Right renal cortex interstitium (tissue), 3 donors: ENCODE results near the gene CPSF4L. TPM values are rescaled to one million over a fixed set of nuclear protein-coding genes. Genes with fewer than 3 reads are reported as not detected.
"Not testable (repeated sequence)": the region's sequence is repeated elsewhere in the genome, so short reads cannot be mapped to it uniquely, and the experiment has no call there.

Experiments
- DNase-seq, 3 donors: peaks; one replicate each; pipeline ENCODE4 v3.0.0-alpha.2; 2013; ENCODE audit warnings: low read depth in 3 of 3, low spot score in 2 of 3
- polyA plus RNA-seq, 3 donors: library from polyadenylated mRNA; unstranded; fragments of 120-200 nt; gene quantifications; one replicate each; pipeline ENCODE4 v1.2.1, GENCODE V29; 2013; ENCODE audit not compliant: insufficient read length in 3 of 3

Gene CPSF4L
- polyA plus RNA-seq, 3 donors: not detected

DNA sequence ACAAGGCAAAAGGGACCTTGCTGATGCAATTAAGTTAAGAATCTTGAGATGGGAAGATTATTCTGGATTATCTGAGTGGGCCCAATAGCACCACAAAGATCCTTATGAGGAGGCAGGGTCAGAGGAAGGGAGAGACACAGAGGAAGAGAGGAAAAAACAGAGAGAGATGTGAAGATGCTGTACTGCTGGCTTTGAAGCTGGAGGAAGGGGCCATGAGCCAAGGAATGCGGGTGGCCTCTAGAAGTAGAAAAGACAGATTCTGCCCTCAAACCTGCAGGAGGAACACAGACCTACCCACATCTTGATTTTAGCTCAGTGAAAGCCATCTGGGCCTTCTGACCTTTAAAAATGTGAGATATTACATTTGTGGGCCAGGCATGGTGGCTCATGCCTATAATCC lies 8.1 kb upstream of the CPSF4L start:
- DNase-seq: no peak

GRCh38 chr17:73269329-73269615 lies 7.6 kb upstream of the CPSF4L start:
- no peak for DNase-seq

GRCh38 chr17:73268582-73269328 lies 7.1 kb upstream of the CPSF4L start:
- DNase-seq: no peak

- DNase-seq: no peak
These were observed 6.2 kb upstream of the CPSF4L start for GRCh38 chr17:73267648-73268537.

DNA sequence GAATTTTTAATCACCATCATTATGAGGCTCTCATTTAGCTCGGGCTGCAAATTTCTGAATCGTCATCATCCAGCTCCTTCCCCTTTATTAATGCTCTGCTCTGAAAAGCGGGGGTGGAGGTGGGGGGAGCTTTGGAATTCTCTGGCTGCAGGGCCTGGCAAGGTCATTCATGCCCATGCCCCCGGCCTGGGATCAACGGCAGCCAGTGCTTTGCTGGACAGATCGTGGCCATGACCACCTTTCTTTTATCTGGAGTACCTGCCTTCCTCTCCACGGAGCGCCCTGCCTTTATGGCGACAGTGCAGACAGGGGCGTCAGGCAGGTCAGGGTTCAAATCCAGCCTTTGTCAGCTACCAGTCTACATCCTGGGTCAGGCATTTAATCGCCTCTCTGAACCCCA lies 5.1 kb upstream of the CPSF4L start:
- DNase-seq: no peak

- no peak for DNase-seq
These were observed 4.3 kb upstream of the CPSF4L start for GRCh38 chr17:73265646-73266640.

DNA sequence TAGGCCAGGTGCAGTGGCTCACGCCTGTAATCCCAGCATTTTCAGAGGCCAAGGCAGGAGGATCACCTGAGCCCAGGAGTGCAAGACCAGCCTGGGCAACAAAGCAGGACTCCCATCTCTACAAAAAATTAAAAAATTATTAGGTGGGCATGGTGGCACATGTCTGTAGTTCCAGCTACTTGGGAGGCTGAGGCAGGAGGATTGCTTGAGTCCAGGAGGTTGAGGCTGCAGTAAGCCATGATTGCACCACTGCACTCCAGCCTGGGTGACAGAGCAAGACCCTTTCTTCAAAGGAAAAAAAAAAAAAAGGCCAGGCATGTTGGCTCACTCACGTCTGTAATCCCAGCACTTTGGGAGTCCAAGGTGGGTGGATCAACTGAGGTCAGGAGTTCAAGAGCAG lies 2.8 kb upstream of the CPSF4L start:
- DNase-seq: not testable (repeated sequence)

DNA sequence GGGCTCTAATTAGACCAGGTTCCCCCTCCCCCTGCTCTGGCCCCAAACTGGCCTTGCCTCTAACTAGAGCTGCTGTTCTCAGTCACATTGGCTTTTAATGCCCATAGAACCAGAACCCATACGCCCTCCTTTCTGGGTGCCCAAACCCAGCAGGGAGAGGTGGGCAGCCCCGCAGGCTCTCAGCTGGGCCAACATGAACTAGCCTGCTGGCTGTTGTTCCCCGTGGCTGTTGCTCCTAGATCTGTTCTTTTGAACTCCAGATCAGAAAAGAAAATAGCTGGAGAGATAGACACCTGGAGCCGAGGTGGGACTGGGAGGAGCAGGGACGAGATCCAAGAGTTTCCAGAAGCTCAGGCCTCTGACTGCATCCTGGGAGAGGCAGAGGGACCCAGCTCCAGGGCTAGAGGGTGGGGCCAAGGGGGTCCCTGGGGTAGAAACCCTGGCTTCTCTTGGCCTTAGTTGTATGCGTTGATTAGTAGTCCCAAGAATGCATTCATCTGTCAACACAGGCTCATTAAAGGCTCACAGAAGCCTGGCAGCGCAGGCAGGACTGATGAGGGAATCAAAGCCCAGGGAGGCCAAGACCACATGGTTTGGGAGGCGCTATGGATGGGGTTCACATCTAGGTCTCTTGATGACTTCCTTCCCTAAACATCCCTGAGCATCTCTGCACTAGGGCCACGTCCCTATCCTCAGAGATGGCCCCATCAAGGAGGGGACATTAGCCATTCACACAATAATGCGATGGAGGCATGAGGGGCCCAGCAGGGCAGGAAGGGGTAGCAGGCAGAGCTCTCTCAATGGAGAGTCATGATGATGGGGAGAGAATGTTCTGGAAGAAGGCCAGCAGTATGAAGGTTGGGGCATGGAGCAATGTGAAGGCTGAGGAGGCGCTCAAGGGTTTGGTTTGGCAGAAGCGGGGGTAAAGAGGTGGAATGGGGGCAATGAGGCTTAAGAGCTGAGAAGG lies 1.3 kb upstream of the CPSF4L start:
- no peak for DNase-seq

DNA sequence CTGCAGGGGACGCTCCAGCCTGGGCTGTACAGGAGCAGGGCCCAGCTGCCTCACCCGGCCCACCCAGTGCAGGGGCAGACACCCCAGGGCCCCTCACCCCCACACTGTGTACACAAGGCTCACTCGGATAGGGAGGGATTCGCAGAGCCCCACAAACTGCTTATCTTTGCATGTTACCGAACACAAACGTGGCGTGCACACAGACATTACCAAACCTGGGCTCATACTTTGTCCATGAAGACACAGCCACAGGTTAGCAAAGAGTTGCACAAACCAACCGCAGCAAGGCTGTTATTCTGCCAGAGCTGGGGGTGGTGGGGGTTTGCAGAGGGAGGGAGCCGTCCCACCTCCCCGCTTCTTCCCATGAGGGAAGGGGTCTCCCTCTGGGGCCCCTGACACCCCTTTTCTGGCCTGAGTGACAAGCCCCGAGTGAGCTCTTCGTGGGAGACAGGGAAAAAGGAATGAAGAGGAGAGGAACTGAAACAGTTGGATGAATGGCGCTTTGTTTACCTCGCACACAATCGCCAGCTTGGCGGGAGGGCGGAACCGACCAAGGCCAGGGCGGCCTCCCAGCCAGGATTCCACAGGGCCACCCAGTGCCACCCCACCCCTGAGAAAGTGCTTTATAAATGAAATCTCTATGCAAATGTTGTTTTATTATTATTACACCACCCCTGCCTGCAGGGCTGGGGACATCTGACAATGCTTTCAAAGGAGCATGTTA lies 434 bp upstream of the CPSF4L start:
- no peak for DNase-seq

GRCh38 chr17:73257516-73257915 lies 4.2 kb downstream of the CPSF4L start:
- DNase-seq: no peak

DNA sequence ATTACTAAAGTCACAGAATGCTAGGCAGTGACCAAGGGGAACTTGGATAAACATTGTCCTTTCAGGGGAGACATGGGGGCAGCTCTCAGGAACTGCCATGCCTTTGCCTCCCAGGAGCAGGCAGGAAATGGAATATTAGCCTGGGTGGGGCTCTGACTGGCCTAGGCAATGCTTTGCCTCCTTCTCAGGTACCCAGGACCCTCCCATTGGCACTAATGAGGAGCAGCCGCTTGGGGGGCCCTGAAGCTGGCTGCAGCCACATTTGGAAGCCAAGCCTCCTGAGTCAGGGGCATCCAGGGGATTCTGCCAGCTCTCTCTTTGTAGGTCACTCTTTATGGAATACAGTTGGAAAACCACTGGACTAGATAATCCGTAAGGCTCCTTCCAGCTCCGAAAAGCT lies 5.5 kb downstream of the CPSF4L start:
- no peak for DNase-seq

DNA sequence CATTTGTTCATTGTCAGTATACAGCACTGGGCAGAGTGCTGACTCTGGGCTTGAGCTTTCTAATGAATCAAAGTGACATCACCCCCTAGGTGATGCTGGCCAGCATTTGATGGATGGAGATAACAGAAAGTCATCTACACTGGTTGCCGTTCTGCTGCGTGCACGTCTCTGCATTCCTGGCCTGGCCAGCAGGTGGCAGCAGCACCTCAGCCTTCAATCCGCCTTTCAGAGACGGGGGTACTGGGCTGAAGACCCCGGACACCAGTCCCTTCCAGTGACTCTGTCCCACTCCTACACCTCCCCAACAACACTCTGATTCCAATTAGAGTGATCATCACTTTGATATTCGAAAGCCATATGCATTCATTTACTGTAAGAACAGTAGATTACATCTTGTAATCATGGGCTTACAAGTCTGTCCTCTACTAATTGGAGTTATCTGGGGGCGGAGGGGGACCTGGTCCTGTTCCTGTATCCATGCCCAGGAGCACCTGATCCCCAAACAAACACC lies 6.0 kb downstream of the CPSF4L start:
- DNase-seq: no peak

GRCh38 chr17:73251871-73252270 lies 9.8 kb downstream of the CPSF4L start:
- no peak for DNase-seq

GRCh38 chr17:73250851-73251640 lies 10.6 kb downstream of the CPSF4L start:
- DNase-seq: no peak

DNA sequence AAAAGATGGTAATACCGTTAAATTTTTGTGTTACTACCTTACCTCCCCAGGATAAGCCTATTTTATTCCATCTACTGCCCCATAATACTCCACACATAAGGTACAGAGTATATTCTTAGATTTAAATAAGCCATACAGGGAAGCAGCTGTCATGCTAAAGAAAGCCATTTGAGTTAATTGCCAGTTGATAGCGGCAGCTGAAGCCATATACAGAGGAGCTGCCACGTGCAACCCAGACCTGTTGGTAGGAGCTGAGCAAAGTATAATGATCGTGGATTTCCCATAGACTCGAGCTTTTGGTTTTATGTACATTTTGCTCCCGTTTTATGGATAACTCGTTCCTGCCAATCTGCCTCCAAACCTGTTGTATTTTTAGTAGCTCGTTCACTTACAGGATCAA lies 12.0 kb downstream of the CPSF4L start:
- no peak for DNase-seq

DNA sequence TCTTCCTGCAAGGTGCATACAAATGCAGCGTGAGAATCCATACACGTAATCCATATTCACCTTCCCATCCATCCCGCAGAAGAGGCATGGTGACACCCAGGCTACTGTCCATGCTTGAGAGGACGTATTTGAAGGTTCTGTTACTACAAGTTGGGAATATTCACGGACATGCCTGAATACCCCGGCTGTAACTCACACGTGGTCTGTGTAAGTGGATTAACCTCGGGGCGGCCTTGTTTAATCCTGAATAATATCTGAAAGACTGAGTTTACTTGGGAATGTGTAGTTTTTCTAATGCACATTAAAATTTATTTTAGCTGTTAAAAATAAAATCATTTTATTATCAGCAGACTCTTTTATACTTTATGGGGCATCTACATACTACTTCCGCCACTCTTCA lies 13.1 kb downstream of the CPSF4L start:
- DNase-seq: no peak

DNA sequence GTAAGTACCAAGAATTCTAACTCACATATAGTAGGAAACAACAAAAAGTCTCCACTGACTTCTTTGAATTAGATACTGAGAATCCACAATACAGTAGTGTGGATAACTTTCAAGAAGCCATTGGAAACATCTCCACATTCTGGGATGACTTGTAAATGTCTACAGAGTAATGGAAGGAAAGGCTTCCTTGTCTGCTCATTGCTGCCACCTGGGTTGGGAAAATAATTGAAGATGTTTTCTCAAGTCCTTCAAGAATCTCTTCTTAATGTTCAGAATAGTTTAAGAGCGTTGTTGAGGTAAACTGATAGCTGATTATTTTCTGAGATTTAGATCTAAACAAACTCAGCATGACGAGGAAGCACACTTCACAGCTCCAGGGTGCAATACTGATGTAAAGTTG lies 14.0 kb downstream of the CPSF4L start:
- no peak for DNase-seq

DNA sequence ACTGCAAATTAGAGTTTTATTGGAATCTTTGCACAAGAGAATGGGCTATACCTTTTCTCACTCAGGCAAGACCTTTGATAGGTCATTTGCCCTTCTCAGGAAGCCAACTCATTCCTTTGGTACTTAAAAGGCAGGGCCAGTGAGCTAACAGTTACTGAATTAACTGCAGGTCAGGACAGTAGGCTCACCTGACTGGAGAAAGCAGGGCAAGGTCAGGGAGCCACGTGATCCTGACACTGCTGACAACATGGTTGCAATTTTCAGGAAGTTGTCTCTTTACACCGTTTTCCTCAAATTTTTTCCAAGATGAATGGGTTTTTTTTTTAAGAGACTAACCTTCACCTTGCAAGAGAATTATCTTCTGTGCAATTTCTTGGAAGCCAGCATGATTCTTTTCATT lies 21.1 kb downstream of the CPSF4L start:
- DNase-seq: no peak
